ENCODE measurements around the gene L3MBTL3. TPM values are rescaled to one million over a fixed set of nuclear protein-coding genes. Genes with fewer than 3 reads are reported as not detected.

L3MBTL3 gene
- total RNA-seq, 2 experiments from 2014 or later = 35.5 to 39.7 TPM

- H3K36me3 Mint-ChIP-seq = peaks cover 38% of the 10 kb centered on the region
- H3K27me3 Mint-ChIP-seq = no peaks in the 10 kb centered on the region
- ATAC-seq (ENCODE audit: low read depth) (peak; percentile 44), DNase-seq (no peak)
- no peaks in the 10 kb centered on the region for H3K9me3 Mint-ChIP-seq
- H3K4me3 Mint-ChIP-seq = peak overlapping the region; percentile 55
- H3K4me1 Mint-ChIP-seq = peaks cover 37% of the 10 kb centered on the region
- peak overlapping the region; percentile 83 for H3K27ac Mint-ChIP-seq
- POLR2A ChIA-PET = no interaction called here
Observed at GRCh38 chr6:130034378-130035146, 16.2 kb downstream of the L3MBTL3 start.

- no peak for ATAC-seq (ENCODE audit: low read depth)
- peak overlapping the region; percentile 39 for H3K27ac Mint-ChIP-seq
- peaks cover 35% of the 10 kb centered on the region for H3K4me1 Mint-ChIP-seq
- no peaks in the 10 kb centered on the region for H3K27me3 Mint-ChIP-seq
- no peak for DNase-seq
- POLR2A ChIA-PET = no interaction called here
- H3K9me3 Mint-ChIP-seq = no peaks in the 10 kb centered on the region
- peaks cover 40% of the 10 kb centered on the region for H3K36me3 Mint-ChIP-seq
- H3K4me3 Mint-ChIP-seq = peak overlapping the region; percentile 2
Observed at GRCh38 chr6:130035211-130035610, 16.8 kb downstream of the L3MBTL3 start.

- Mint-ChIP-seq H3K4me1 (peaks cover 39% of the 10 kb centered on the region), H3K9me3 (peaks cover 1% of the 10 kb centered on the region), H3K36me3 (peaks cover 38% of the 10 kb centered on the region), H3K4me3 (no peak overlapping the region), H3K27ac (no peak overlapping the region), H3K27me3 (no peaks in the 10 kb centered on the region)
- POLR2A ChIA-PET = interaction anchor here (0.6 kb wide), 1 partner anchor 549 kb away, joined by 3 read pairs; no protein-coding TSS in a partner anchor
- ATAC-seq (ENCODE audit: low read depth) = no peak
- DNase-seq = no peak
Observed at GRCh38 chr6:130037207-130037811, 18.9 kb downstream of the L3MBTL3 start.

DNA sequence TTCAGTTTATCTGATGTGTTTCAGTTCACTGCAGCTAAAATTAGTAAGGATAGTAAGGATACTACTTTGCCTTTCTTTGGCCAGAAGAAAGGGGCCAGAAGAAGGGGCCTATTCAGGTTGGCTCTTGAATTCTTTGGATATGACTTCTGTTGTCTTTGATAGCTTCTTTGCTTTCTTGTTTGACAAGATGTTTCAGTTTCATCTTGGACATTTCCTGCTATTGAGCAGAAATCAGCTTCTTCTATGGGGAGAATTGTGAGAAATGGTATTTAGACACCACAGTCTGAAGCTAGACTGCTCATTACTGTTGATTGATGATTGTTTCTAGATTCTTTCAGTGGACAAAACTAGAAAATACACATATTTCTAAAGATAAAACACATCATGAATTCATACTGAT lies 23.2 kb downstream of the L3MBTL3 start:
- POLR2A ChIA-PET = no interaction called here
- Mint-ChIP-seq H3K4me1 (peaks cover 22% of the 10 kb centered on the region), H3K36me3 (peaks cover 41% of the 10 kb centered on the region), H3K9me3 (peaks cover 4% of the 10 kb centered on the region), H3K4me3 (peak overlapping the region; percentile 31), H3K27me3 (no peaks in the 10 kb centered on the region), H3K27ac (peak overlapping the region; percentile 70)
- ATAC-seq (ENCODE audit: low read depth) (no peak), DNase-seq (no peak)

DNA sequence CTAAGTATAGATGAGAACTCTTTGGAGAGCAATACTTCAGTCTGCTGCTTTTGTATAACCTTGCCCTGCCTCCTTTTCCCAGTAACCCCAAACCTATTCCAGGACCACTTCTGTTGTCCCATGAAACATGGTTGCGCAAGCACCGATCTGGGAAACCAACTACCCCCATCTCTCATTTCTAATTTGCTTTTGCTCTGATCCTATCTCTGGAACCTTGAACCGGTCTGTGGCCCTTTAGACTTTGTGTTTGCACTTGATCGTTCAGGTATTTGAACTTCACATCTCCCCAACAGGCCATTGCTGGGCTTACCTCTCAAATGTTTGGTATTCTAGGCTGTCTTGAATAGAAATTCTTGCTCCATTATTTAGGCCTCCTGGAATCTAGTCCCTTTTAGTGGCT lies 25.0 kb downstream of the L3MBTL3 start:
- no peaks in the 10 kb centered on the region for H3K27me3 Mint-ChIP-seq
- peaks cover 16% of the 10 kb centered on the region for H3K4me1 Mint-ChIP-seq
- POLR2A ChIA-PET = no interaction called here
- no peak overlapping the region for H3K4me3 Mint-ChIP-seq
- no peak overlapping the region for H3K27ac Mint-ChIP-seq
- peaks cover 4% of the 10 kb centered on the region for H3K9me3 Mint-ChIP-seq
- no peak for DNase-seq
- H3K36me3 Mint-ChIP-seq = peaks cover 40% of the 10 kb centered on the region
- ATAC-seq (ENCODE audit: low read depth) = no peak

DNA sequence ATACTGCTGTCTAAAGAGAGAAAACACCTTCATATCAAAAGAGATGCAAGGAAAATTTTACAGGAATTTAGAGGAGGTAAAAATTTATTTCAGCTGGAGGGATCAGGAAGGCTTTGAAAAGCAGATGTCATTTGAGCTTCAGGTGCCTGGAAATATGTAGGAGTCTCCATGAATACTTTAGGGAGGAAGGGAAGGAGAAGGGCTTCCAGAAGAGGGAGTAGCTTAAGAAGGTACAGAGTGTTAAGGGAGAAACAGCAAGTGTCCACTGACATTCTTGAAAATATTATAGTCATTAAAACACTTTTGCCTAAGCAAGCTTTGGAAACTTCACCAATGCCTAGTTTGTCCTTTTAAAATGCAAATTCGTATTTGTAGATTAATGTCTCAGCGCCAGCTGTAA lies 27.2 kb downstream of the L3MBTL3 start:
- POLR2A ChIA-PET = no interaction called here
- no peak for ATAC-seq (ENCODE audit: low read depth)
- Mint-ChIP-seq H3K36me3 (peaks cover 42% of the 10 kb centered on the region), H3K9me3 (peaks cover 4% of the 10 kb centered on the region), H3K4me1 (peaks cover 12% of the 10 kb centered on the region), H3K27ac (no peak overlapping the region), H3K4me3 (no peak overlapping the region), H3K27me3 (no peaks in the 10 kb centered on the region)
- DNase-seq = no peak

- POLR2A ChIA-PET = no interaction called here
- H3K27me3 Mint-ChIP-seq = no peaks in the 10 kb centered on the region
- peaks cover 41% of the 10 kb centered on the region for H3K36me3 Mint-ChIP-seq
- H3K4me3 Mint-ChIP-seq = no peak overlapping the region
- H3K27ac Mint-ChIP-seq = no peak overlapping the region
- DNase-seq (no peak), ATAC-seq (ENCODE audit: low read depth) (no peak)
- H3K4me1 Mint-ChIP-seq = peaks cover 6% of the 10 kb centered on the region
- H3K9me3 Mint-ChIP-seq = peaks cover 3% of the 10 kb centered on the region
Observed at GRCh38 chr6:130046671-130047070, 28.3 kb downstream of the L3MBTL3 start.

DNA sequence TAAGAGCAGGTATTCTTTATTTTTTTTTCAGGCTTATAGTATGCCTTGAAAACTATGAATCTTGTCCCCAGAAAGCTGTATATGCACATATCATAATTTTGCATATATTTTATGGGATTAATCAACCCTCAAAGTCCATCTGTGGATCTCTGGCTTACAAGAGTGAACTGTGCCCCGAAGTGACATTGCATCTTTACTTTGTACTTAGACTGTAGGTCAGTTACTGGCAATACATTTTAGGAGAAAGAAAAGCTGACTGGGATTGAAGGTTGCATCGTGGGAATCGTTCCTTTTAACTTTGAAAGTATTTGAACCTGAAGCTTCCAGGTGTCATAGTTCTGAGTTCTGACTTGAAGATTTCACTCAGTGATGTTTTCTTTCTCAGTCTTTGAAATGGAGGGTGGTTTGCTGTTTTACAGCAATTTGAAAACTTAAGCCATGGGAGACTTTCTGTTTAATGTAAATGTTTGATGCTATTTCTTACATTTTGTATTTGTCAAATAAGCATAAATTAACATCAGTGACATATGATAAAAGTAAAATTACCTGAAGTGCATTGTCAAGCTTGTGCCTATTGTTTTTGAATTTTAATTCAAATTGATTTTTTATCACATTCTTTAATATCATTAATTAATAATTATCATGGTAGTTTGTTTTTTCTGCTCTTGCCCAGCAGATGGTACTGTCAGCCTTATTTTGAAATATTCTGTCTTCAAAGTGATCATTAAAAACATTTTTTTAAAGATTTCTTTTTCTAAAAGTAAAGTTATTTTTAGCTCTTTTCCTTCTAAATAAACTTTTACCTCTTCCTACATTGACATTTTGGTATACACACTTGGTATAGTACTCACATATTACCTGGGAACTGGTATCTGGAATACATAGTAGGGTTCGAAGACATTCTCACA lies 29.0 kb downstream of the L3MBTL3 start:
- peaks cover 45% of the 10 kb centered on the region for H3K36me3 Mint-ChIP-seq
- POLR2A ChIA-PET = no interaction called here

DNA sequence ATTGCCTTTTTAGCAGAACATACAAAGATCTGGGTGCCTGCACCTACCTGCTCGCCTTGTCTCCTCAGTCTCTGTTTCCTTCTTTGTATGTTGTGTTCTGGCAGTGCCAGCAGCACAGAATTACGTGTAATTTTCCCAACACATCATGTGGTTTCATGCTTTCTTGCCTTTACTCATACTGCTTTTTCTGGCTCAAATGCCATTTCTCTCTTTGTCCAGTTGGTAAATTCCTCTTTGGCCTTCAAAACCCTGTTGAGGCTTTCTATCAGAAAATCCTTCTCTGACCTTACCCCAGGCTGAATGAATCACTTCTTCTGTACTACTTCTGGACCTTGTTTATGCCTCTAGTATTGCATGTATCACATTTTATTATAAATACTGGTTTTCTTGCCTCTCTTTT lies 31.8 kb downstream of the L3MBTL3 start:
- Mint-ChIP-seq H3K9me3 (no peaks in the 10 kb centered on the region), H3K36me3 (peaks cover 50% of the 10 kb centered on the region), H3K27ac (no peak overlapping the region), H3K4me3 (no peak overlapping the region), H3K4me1 (peaks cover 9% of the 10 kb centered on the region), H3K27me3 (no peaks in the 10 kb centered on the region)
- DNase-seq (no peak), ATAC-seq (ENCODE audit: low read depth) (no peak)
- POLR2A ChIA-PET = no interaction called here

More for the DNA sequence above, 29.0 kb downstream of the L3MBTL3 start:
- ATAC-seq (ENCODE audit: low read depth) (no peak), DNase-seq (no peak)
- no peaks in the 10 kb centered on the region for H3K27me3 Mint-ChIP-seq
- H3K27ac Mint-ChIP-seq = no peak overlapping the region
- H3K9me3 Mint-ChIP-seq = peaks cover 3% of the 10 kb centered on the region
- no peak overlapping the region for H3K4me3 Mint-ChIP-seq
- H3K4me1 Mint-ChIP-seq = peaks cover 5% of the 10 kb centered on the region

- no peaks in the 10 kb centered on the region for H3K27me3 Mint-ChIP-seq
- ATAC-seq (ENCODE audit: low read depth) = no peak
- no peaks in the 10 kb centered on the region for H3K9me3 Mint-ChIP-seq
- no peak overlapping the region for H3K4me3 Mint-ChIP-seq
- H3K4me1 Mint-ChIP-seq = peaks cover 26% of the 10 kb centered on the region
- peaks cover 63% of the 10 kb centered on the region for H3K36me3 Mint-ChIP-seq
- DNase-seq = no peak
- POLR2A ChIA-PET = no interaction called here
- peak overlapping the region; percentile 29 for H3K27ac Mint-ChIP-seq
Observed at GRCh38 chr6:130054725-130055124, 36.3 kb downstream of the L3MBTL3 start.

GRCh38 chr6:130055271-130055670 lies 36.9 kb downstream of the L3MBTL3 start:
- Mint-ChIP-seq H3K27ac (peak overlapping the region; percentile 4), H3K4me3 (no peak overlapping the region), H3K36me3 (peaks cover 57% of the 10 kb centered on the region), H3K27me3 (no peaks in the 10 kb centered on the region), H3K9me3 (no peaks in the 10 kb centered on the region), H3K4me1 (peaks cover 26% of the 10 kb centered on the region)
- no peak for ATAC-seq (ENCODE audit: low read depth)
- POLR2A ChIA-PET = no interaction called here
- DNase-seq = no peak

GRCh38 chr6:130057495-130057894 lies 39.1 kb downstream of the L3MBTL3 start:
- Mint-ChIP-seq H3K36me3 (peaks cover 47% of the 10 kb centered on the region), H3K27me3 (no peaks in the 10 kb centered on the region), H3K4me1 (peaks cover 26% of the 10 kb centered on the region), H3K4me3 (peak overlapping the region; percentile 56), H3K9me3 (no peaks in the 10 kb centered on the region), H3K27ac (peak overlapping the region; percentile 84)
- DNase-seq = no peak
- ATAC-seq (ENCODE audit: low read depth) = no peak
- POLR2A ChIA-PET = interaction anchor here (0.6 kb wide), 1 partner anchor 17 kb away, joined by 3 read pairs; no protein-coding TSS in a partner anchor

DNA sequence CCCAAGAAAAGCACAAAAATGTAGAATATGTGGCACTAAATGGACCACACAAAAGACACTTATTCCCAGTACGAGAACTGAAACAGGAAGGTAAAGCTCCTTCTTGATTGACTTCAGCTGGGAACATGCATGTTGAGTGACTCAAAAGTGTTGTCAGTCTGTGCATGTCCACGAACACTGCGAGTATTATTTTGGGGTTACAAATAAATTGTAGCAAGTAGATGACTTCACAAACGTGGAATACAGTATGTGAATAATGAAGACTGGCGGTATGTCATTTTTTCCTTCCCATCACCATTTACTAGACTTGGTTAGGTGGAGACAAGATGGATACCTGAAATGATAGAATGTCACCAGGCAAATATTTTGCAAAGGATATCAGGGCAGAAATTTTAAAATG lies 45.4 kb downstream of the L3MBTL3 start:
- Mint-ChIP-seq H3K4me3 (no peak overlapping the region), H3K27ac (no peak overlapping the region), H3K27me3 (no peaks in the 10 kb centered on the region), H3K9me3 (no peaks in the 10 kb centered on the region), H3K4me1 (peaks cover 4% of the 10 kb centered on the region), H3K36me3 (peaks cover 22% of the 10 kb centered on the region)
- ATAC-seq (ENCODE audit: low read depth) (no peak), DNase-seq (no peak)
- POLR2A ChIA-PET = no interaction called here

Data from activated naive CD8-positive, alpha-beta T cell treated with anti-CD3 and anti-CD28 coated beads, Interleukin-2, amount 10 ng/mL, durations not matched to agents 7 days and 5 days (primary cell).